ENCODE measurements around the gene HIPK4.
"Not testable (repeated sequence)": the region's sequence is repeated elsewhere in the genome, so short reads cannot be mapped to it uniquely, and the experiment has no call there.

HIPK4 gene

DNA sequence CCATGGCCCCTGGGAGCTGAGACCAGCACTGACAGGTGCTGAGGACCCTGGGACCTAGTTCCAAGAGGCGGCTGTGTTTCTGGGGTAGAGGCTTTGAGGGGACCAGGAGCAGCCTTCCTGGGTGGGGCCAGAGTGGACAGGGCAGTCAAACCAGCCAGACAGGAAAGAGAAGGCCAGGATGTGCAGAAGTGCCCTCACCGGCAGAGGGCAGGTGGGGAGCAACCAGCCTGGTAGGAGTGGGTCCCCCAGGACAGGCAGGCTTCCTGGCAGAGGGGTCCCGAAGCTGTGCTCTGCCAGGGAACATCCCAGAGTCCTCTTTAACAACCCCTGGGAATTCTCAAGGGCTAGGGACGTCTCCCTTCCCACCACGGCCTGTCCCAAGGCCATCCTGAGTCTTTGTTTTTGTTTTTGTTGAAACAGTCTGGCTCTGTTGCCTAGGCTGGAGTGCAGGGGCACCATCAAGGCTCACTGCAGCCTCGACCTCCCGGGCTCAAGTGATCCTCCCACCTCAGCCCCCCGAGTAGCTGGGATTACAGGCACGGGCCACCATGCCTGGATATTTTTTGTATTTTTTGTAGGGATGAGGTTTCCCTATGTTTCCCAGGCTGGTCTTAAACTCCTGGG, 3.0 kb upstream of the HIPK4 start:
- no peak for DNase-seq

DNA sequence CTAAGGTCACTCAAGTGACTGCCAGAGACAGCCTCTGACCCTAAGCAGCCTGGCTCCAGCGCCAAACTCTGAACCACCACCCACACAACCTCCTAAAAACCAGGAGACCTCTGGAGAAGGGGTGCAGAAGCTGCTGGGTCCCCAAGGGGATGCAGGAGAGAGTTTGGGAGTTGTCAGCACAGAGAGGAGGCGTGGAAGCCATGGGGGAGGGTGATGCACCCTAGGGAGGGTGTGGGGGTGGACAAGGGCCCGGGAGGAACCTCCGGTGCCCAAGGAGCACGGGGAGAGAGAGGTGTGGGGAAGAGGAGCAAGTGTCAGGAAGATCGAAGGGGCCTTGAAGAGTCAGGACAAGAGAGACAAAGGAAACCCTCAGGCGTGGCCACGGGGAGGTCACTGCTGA, 2.1 kb upstream of the HIPK4 start:
- DNase-seq: no peak

DNA sequence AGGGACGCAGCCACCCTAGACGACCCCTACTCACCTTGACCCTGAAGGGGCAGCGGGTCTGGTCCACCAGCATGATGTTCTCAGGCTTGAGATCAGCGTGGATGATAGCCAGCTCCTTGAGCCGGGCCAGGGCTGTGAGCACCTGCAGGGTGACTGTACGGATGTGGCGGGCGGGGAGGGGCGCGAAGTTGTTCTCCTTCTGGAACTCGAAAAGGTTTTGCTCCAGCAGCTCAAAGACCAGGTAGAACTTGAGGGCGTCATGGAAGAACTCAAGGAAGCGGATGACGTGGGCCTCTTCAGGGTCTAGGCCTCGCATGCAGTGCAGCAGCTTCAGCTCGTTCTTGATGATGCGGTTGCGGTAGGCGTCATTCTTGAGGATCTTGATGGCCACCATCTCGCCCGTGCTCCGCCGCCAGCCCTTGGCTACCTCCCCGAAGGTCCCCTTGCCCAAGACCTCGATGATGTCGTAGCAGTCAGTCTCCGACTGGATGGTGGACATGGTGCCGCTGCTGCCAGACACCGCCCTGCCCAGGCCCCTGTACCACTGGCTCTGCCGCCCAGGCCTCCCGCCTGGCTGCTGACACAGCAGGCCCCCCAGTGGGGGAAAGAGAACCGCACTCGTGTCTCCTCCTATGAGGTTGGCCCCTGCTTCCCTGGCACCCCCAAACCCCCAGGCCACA, 437 bp downstream of the HIPK4 start:
- no peak for DNase-seq

DNA sequence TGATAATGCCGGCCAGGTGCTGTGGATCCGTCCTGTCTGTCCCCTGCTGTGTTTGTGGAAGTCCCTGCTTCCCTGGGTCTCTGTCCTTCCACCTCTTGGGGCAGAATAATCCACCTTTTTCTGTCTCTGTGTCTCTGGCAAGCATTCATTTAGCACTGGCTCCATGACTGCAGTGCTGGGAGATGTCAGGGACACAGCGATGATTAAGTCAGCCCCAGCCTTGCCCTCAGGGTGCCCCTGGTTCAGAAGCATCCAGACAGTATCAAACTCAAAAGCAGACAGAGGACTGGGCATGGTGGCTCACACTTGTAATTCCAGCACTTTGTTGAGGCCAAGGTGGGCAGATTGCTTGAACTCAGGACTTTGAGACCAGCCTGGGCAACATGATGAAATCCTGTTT, 1.5 kb downstream of the HIPK4 start:
- DNase-seq: no peak

DNA sequence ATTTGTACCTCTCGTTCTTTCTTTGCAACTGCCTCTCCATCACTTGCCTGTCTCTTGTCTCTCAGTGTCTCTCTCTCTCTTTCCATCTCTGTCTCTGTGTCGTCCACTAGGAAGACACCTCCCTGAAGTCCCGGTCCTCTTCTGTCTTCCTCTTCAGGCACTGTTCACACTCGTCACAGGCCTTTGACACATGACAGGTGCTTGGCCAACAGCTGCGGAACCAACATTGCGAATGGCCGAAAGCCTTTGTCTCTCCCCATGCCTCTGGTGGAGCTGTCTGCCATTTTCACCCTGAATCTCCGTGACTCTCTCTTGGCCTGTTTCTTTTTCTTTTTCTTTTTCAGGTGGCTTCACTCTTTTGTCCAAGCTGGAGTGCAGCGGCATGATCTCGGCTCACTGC, 2.8 kb downstream of the HIPK4 start:
- no peak for DNase-seq

DNA sequence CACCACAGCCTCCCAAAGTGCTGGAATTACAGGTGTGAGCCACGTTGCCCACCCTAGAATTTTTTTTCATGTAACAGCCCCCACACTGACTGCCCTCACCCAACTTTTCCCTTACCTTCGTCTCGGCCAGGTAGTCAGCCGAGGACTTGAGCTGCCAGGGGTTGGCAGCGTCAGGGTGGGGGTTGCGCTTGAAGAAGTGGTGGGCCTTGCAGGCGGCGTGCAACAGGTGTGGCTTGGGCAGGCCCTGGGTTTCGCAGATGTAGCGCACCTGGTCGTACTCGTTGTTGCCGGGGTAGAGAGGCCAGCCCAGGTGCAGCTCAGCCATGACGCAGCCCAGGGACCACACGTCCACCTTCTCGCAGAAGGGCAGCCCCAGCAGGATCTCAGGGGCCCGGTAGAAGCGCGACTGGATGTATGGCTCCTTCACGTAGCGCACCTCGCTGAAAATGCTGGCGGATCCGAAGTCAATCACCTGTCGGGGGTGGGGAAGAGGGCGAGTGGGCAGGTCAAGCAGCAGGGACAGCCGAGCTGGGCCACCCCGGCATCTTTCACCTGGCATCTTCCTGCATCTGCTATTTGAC, 6.2 kb downstream of the HIPK4 start:
- DNase-seq: no peak

DNA sequence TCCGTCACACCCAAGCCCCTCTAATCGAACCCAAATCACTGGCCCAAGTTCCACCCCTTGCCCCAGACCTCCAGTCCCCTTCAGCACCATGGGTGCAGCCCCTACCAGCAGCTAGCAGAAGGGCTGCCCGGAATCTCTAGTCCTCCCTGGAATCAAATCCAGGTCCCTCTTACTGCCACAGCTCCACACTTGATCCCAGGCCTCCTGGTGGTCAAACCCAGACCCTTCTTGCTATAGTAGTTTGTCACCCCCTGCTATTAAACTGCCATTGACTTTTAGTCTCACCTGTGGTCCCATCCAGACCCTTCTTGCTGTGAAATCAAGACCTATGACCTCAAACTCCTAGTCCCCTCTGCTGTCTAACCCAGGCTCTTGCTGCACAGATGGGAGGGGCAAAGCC, 8.7 kb downstream of the HIPK4 start:
- no peak for DNase-seq

DNA sequence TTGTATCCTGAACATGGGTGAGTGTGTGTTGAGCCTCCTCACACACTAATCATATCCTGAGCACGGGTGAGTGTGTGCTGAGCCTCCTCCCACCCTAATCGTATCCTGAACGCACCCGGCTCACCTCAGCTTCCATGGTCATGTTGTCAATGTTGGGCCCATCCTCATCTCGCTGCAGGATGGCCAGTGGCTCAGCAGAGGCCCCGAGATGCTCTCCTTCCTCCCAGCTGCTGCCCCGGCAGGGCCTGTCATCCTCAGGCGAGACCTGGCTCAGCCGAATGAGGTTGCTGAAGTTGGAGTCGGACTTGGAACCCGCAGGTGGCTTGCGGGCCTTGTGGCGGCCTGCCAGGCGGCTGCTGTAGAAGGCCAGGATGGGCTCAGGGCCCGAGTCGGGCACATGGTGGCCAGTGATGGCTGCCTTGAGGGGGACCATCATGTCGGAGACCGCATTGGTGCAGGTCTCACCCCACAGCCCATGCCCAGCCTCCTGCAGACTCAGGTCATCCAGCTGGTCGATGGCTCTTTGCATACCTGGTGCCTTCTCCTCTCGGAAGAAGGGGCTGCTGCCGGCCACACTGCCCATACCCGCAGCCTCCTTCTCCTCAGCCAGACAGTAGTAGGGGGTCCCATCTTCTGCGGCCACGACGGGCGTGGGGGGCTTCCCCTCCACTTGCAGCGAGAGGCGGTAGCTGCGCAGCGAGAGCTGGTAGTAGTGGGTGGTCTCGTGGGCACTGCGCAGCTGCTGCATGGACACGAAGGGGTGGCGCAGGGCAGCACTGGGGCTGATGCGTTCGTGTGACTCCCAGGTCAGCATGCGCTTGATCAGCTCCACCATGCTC, 9.6 kb downstream of the HIPK4 start:
- DNase-seq: no peak

DNA sequence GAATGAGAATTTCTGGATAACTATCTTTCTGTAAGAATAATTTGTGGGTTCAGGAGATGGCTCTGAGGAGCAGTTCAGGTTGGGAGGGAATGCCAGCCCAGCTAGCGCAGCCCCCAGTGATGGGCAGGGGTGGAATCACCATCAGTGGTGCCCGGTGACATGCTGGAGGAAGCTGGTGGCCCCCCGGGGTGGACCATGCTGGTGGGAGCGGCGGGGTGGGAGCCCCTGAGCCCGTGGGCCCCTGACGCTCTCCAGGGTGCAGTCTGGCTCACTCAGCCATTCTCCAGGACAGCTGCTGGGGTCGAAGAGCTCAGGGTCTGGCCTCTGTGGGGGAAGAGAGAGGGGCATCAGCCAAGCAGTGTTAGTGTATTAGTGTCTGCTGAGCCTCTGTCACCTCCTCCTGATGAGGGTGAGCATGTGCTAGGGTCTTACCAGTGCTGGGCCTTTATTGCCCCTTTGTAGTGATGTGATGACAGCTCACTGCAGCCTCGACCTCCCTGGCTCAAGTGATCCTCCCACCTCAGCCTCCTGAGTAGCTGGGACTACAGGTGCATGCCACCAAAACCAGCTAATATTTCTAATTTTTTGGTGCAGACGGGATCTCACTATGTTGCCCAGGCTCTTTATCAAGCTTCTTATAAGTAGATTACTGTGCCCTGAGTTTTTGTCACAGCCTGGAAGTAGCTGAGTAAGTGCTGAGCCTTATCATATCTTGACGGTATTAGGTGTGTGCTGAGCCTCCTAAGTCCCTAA, 10.4 kb downstream of the HIPK4 start:
- DNase-seq: no peak

DNA sequence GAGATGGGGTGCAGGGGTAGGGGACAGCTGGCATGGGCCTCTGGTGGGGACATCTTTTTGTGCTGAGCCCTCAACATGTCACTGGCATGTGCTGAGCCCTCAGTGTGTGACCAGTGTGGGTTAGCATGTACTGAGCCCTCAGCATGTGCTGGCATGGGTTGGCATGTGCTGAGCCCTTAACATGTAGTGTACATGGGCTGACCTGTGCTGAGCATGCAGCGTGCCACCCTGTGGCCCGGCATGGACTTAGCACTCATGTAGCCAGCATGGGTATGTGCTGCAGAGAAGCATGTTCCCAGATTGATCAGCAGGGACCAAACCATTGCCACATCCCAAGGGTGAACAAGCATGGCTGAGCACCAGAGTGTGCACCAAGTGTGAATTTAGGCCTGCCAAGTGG, 11.5 kb downstream of the HIPK4 start:
- DNase-seq: no peak

DNA sequence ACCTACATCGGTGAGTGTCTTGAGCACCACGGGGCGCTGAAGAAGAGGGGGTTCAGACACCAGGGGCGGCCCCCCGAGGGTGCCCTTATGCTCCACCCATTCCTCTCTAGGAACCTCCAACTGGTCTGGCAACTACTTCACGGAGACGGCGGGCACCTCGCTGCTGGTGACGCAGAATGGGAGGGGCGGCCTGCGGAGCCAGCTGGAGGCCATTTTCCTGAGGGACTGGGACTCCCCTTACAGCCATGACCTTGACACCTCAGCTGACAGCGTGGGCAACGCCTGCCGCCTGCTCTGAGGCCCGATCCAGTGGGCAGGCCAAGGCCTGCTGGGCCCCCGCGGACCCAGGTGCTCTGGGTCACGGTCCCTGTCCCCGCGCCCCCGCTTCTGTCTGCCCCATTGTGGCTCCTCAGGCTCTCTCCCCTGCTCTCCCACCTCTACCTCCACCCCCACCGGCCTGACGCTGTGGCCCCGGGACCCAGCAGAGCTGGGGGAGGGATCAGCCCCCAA, 12.1 kb downstream of the HIPK4 start:
- no peak for DNase-seq

DNA sequence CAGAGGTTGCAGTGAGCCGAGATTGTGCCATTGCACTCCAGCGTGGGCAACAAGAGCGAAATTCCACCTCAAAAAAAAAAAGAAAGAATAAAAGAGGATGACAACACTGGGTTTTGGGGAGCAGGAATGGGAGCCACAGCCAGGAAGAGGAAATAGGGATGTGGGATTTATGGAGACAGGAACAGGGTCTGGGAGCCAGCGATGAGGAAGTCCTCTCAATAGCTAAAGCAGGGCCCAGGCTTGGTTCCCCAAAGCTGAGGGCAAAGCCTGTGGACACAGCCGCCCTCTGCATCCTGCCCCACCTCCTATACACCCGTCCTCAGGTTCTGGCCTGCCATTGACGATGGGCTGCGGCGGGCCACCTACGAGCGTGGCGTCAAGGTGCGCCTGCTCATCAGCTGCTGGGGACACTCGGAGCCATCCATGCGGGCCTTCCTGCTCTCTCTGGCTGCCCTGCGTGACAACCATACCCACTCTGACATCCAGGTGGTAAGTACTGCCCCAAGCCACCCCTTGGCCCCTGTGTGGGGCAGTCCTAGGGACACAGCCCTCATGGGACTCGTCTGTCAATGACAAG, 13.6 kb downstream of the HIPK4 start:
- no peak for DNase-seq

DNA sequence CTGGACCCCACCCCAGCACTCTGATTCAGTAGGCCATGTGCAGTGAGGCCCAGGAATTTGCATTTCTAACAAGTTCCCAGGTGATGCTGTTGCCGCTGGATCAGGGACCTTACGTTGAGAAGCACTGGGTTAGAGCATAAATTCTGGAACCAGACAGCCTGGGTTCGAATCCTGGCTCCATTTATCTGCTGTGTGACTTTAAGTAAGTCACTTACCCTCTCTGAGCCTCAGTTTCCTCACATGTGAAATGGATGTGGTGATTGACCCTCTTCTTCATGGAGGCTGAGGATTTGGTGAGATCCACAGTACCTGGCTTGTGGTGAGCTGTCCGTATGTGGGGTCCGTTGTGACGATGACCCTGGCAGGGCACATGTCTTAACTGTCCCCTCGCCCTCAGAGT, 15.9 kb downstream of the HIPK4 start:
- DNase-seq: no peak

DNA sequence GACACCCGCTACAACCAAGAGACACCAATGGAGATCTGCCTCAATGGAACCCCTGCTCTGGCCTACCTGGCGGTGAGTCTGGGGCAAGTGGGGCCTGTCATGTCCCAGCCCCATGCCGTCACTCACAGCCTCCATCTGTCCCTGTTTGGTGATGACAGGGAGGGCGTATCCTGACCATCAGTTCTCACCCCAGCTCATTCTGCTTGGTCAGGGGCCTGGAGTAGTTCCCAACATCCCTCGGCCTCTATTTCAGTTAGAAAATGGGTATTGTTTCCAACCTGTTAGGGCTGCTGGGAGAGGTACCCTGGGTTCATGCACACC, 18.2 kb downstream of the HIPK4 start:
- no peak for DNase-seq

DNA sequence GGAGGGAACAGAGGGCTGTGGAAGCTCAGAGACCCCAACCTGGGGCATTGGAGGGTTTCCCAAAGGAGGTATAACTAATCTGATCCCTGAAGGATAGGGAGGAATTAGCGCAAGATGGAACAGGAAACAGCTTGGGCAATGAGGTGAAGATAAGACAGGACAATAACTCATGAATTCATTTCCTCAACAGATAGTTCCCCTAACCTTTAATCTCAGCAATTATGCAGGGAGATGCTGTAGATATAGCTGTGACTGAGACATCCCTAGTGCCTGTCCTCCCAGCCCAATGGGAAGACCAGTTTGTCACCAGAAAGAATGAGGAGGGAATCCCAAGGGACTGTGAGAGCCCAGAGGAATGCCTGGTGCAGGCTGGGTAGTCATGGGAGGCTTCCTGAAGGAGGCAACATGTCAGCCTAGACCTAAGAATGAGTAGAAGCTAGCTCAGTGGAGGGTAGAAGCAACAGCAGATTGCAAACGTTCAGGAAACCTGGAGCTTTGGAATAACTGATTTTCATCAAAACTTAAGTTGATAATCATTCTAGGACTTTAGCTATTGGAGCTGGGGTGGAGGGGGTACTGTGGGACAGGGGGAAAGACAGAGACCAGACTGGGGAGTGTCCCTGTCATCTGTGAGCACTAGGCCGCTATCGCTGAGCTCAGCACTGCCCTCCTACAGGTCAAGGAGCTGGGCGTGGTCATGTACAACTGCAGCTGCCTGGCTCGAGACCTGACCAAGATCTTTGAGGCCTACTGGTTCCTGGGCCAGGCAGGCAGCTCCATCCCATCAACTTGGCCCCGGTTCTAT, 18.8 kb downstream of the HIPK4 start:
- DNase-seq: peak; percentile 30

DNA sequence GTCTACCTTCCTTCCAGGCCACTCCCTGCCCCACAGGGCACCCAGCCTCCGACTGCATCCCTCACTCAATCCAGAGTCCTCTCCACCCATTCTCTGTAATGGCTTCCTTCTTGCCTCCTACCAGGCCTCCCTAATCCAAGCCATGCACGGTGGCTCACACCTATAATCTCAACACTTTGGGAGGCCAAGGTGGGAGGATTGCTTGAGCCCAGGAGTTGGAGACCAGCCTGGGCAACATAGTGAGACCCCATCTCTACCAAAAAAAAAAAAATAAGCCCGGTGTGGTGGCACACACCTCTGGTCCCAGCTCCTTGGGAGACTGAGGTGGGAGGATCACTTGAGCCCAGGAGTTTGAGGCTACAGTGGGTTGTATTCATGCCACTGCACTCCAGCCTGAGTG, 19.7 kb downstream of the HIPK4 start:
- not testable (repeated sequence) for DNase-seq

DNA sequence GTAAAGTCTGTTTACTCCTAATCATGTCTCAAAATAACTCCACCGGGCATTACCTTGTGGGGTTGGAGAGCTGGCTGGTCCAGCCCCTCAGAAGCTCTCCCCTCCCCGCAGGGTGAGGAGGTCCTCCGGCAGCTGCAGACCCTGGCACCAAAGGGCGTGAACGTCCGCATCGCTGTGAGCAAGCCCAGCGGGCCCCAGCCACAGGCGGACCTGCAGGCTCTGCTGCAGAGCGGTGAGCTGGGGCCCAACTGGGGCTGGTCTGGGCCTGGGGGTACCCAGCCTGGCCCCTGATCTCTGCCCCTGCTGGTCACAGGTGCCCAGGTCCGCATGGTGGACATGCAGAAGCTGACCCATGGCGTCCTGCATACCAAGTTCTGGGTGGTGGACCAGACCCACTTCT, 20.2 kb downstream of the HIPK4 start:
- DNase-seq: no peak

DNA sequence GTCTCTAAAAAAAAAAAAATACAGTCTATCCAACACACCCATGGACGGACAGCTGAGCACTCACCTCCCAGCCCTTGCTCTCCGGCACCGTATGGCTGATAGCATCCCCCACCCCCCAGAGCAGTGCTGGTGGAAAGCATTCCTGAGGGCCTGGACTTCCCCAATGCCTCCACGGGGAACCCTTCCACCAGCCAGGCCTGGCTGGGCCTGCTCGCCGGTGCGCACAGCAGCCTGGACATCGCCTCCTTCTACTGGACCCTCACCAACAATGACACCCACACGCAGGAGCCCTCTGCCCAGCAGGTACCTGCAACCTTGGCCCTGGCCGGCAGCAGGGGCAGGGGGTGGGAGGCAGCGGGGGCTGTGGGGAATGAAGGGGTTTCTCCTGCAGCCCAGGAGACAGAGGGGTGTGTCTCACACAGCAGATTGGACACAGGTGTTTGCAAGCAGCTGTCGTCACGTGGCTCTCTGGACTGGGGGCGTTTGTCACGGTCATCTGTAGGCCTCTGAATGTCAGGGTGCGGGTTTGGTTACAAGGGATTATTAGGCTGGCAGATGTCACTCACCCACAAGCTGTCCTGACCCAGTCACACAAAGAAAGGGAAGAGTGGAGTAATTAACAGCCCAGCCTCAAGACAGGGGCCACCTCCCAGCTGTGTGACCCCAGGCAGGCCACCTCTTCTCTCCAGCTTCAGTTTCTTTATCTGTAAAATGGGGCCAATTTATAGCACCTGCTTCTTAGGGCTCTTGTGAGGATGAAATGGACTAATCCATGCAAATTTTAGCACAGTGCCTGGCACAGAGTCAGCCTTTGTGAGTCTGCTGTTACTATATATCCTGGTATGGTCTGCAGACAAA, 22.2 kb downstream of the HIPK4 start:
- DNase-seq: no peak

DNA sequence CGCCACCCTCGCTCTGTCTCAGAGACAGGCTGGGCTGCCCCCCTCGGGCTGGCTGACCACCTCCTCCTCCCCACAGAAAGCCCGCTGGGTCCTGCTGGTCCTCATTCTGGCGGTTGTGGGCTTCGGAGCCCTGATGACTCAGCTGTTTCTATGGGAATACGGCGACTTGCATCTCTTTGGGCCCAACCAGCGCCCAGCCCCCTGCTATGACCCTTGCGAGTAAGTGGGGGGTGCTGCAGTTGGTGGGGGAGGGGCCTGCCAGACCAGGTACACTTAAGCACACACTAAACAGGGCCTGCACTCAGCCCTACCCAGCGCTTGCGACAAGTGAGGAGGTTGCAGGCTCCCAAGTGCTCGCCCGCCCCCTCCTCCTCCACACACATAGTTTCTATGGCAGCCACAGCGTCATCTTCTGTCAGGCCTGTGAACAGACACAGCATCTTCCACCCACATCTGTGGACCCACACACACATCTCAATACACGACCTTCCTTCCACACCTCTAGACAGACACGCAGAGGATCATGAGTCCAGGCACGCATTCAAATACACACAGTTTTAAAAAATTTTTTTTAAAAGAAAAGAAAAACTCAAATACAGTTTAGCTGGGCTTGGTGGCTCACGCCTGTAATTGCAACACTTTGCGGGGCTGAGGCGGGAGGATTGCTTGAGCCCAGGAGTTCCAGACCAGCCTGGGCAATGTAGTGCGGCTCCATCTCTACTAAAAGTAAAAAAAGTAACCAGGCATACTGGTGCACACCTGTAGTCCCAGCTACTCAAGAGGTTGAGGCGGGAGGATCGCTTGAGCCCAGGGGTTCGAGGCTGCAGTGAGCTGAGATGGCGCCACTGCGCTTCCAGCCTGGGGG, 23.1 kb downstream of the HIPK4 start:
- peak; percentile 96 for DNase-seq
